Fibroblast of the aortic adventitia (primary cell): ENCODE results near the gene EMC9. TPM values are rescaled to one million over a fixed set of nuclear protein-coding genes. Genes with fewer than 3 reads are reported as not detected.

Experiments used
- DNase-seq: peaks from one replicate; pipeline ENCODE4 v3.0.0-alpha.2; 2010; ENCODE audit warnings: low read depth
- H3K4me3 ChIP-seq: 2 replicates; pipeline ENCODE4 v1.5.1; 2011; ENCODE audit warnings: low read depth, mild to moderate bottlenecking, control low read depth, low read length, moderate library complexity
- total RNA-seq: library from RNA; depleted of rRNA; stranded (reverse); fragments of >200 nt; gene quantifications from 2 replicates; pipeline ENCODE4 v1.2.3, GENCODE V29; 2012; ENCODE audit warnings: low replicate concordance
- TF ChIP-seq, protein P1 (sequence below): IDR thresholded peaks from 2 replicates; pipeline ENCODE4 v1.5.1; 2011; ENCODE audit warnings: mild to moderate bottlenecking, low read length, control low read depth, inconsistent platforms; ENCODE audit not compliant: insufficient read depth

The EMC9 gene
- total RNA-seq, 1 donor = 11.9 TPM

DNA sequence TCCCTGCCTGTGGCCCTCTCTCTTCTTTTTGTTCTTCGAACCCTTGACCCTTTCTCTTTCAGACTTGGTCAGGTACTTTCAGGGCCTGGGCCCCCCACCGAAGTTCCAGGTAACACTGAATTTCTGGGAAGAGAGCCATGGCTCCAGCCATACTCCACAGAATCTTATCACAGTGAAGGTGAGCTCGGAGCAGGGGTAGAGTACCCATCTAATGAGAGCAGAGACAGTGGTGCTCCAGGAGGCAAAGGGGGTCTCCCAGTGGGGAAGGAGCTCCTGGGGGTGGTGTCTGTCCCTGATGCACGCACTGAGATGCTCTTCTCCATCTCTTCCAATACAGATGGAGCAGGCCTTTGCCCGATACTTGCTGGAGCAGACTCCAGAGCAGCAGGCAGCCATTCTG, 24.4 kb upstream of the EMC9 start:
- H3K4me3 ChIP-seq = no peak overlapping the region
- DNase-seq = no peak
- TF ChIP-seq, protein P1, sequence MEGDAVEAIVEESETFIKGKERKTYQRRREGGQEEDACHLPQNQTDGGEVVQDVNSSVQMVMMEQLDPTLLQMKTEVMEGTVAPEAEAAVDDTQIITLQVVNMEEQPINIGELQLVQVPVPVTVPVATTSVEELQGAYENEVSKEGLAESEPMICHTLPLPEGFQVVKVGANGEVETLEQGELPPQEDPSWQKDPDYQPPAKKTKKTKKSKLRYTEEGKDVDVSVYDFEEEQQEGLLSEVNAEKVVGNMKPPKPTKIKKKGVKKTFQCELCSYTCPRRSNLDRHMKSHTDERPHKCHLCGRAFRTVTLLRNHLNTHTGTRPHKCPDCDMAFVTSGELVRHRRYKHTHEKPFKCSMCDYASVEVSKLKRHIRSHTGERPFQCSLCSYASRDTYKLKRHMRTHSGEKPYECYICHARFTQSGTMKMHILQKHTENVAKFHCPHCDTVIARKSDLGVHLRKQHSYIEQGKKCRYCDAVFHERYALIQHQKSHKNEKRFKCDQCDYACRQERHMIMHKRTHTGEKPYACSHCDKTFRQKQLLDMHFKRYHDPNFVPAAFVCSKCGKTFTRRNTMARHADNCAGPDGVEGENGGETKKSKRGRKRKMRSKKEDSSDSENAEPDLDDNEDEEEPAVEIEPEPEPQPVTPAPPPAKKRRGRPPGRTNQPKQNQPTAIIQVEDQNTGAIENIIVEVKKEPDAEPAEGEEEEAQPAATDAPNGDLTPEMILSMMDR = no peak

DNA sequence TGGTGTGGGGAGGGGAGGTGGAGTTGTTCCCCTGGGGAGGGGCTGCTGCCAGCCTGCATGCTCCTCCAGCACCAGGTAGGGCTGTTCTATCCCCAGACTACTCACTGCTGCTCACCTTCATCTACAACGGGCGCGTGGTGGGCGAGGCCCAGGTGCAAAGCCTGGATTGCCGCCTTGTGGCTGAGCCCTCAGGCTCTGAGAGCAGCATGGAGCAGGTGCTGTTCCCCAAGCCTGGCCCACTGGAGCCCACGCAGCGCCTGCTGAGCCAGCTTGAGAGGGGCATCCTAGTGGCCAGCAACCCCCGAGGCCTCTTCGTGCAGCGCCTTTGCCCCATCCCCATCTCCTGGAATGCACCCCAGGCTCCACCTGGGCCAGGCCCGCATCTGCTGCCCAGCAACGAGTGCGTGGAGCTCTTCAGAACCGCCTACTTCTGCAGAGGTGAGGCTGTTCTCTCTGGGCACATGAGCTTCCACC, 23.2 kb upstream of the EMC9 start:
- TF ChIP-seq, protein P1 = no peak
- DNase-seq = no peak
- H3K4me3 ChIP-seq = no peak overlapping the region

DNA sequence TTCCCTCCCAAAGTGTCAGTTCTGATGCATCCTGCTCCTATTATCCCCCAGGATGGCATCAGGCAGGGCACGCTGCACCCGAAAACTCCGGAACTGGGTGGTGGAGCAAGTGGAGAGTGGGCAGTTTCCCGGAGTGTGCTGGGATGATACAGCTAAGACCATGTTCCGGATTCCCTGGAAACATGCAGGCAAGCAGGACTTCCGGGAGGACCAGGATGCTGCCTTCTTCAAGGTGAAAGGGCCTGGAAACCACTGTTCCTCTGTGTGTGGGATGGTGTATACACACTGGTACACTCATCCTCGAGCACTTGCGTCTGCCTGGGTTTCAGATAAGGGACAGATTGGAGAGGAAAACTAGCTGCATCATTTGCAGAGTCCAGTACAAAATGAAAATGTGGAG, 20.7 kb upstream of the EMC9 start:
- DNase-seq = peak; percentile 44
- H3K4me3 ChIP-seq = peak overlapping the region; percentile 70
- TF ChIP-seq, protein P1 = no peak

DNA sequence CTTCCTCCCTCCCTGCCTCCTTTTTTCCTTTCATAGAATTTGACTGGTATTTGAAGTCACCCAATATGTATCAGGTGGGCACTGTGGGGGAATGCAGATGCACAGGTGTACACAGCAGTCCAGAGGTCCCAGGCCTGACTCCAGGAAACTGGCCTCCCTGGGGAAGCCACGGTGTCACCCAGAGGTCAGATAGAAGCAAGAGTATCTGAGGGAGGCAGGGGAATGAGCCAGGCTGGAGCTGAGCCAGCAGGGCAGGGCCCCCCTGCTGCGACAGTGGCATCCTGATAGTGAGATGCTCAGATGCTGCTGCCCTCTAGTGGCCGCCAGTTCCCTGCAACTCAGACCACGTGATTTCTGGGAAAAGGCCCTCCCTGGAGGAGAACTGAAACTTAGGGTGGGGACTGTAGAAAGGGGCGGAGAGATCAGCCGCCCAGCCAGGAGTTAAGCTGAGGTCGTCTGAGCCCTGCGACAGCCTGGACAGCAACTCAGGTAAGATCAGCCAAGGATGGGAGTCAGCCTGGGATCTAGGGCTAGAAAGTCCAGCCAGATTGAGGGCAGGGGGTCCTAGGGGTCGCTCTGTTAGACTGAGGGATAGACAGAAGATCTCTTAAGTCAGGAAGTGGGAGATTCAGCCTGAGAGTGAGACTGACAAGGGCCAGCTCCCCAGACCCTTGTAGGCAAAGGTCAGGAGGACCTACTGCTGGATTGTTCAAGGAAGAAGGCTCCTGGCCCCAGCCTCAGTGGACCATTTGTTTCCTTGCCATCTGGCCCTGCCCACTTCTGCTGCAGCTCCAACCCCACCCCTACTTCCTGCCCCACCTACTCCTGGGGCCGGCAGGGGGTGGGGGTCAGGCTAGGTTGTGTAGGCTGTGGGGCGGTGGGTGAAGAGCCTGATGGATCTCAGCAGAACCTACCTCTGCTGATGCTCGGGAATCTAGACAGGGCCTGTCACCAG, 19.7 kb upstream of the EMC9 start, which contains the start of gene IRF9:
IRF9 (plus strand) TSS at position 416 of the 955 bp plus-strand sequence. CDS start 880 bp downstream, outside the sequence.
- DNase-seq = peak; percentile 96
- H3K4me3 ChIP-seq = peak within 1 kb of the TSS; percentile 70
- TF ChIP-seq, protein P1 = peak; percentile 88

DNA sequence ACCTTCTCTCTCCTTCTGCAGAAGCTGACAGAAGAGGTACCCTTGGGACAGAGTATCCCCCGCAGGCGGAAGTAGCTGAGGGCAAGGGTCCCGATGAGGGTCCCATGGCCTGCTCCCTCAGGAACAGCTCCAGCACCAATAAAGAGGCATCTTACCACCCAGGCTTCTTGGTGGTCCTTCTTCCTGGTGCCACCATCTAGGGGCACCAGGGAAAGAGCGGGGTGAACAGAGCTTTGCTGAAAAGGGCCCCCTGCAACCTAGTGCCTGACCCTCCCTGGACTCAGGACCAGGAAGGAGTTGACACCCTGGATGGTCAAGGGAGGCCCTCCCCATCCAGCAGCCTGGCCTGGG, 19.1 kb upstream of the EMC9 start:
- DNase-seq = no peak
- H3K4me3 ChIP-seq = no peak overlapping the region
- TF ChIP-seq, protein P1 = no peak

DNA sequence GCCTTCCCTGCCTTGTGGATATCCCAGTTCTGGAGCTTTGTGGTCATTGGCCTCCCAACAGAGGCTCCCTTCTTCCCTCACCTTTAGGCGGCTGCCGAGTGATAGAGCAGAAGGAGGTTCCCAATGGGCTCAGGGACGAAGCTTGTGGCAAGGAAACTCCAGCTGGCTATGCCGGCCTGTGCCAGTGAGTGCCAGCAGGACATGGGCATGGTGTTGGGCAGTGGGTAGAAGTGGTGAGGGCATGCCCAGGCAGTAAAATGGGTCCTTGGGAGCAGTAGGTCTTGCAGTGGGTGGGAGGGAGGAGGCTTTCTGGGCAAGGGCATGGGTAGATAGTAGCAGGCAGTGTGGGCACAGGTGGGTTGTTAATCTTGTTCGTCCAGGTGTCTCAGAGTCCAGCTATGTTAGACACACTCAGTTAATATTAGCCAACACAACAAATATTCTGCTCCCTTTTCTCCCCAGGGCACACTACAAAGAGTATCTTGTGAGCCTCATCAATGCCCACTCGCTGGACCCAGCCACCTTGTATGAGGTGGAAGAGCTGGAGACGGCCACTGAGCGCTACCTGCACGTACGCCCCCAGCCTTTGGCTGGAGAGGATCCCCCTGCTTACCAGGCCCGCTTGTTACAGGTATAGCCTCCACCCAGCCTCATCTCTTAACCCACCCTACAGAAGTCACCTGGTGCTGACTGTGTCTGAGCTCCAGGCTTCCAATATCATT, 18.5 kb upstream of the EMC9 start:
- no peak for DNase-seq
- TF ChIP-seq, protein P1 = no peak

More for the DNA sequence above, 18.5 kb upstream of the EMC9 start:
- no peak overlapping the region for H3K4me3 ChIP-seq
